ENCODE measurements around the gene C10orf95. TPM values are rescaled to one million over a fixed set of nuclear protein-coding genes. Genes with fewer than 3 reads are reported as not detected.
"Not testable (repeated sequence)": the region's sequence is repeated elsewhere in the genome, so short reads cannot be mapped to it uniquely, and the experiment has no call there.

C10orf95 gene
- total RNA-seq, 2 experiments from 2014 or later: 0.20 to 0.36 TPM

DNA sequence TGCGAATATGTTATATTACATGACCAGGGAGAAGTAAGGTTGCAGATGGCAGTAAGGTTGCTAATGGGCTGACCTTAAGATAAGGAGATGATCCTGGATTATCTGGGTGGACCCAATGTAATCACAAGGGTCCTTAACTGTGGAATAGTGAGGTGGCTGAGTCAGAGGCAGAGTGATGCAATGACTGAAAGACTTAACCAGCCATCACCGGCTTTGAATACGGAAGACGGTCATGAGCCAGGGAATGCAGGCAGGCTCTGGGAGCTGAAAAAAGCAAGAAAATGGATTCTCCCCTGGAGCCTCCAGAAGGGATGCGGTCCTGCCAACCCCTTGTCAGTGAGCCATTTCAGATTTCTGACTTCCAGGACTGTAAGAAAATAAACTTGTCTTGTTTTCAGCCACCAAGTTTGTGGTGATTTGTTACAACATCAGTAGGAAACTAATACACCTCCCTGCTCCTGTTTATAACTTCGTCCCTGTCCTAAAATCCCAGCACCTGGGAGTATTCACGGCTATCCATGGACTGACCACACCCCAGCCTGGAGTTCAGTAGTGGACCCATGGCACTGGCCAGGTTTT lies 4.6 kb upstream of the C10orf95 start:
- Mint-ChIP-seq H3K9me3 (no peaks in the 10 kb centered on the region), H3K4me3 (no peak overlapping the region), H3K27ac (peak overlapping the region; percentile 75), H3K36me3 (ENCODE audit: low read depth) (peaks cover 37% of the 10 kb centered on the region), H3K4me1 (ENCODE audit: low read depth) (peaks cover 23% of the 10 kb centered on the region), H3K27me3 (no peaks in the 10 kb centered on the region)
- DNase-seq (no peak), ATAC-seq (no peak)
- POLR2A ChIA-PET: interaction anchor here (0.6 to 1.3 kb wide), 2 partner anchors 9 to 23 kb away, joined by 3 to 4 read pairs; no protein-coding TSS in a partner anchor
- intact Hi-C loops (cut with micrococcal nuclease): no loop called here
- CTCF ChIA-PET: interaction anchor here (0.6 to 0.9 kb wide), 3 partner anchors 9 to 742 kb away, joined by 3 to 6 read pairs (median 3); no protein-coding TSS in a partner anchor
- TF ChIP-seq, protein P1, sequence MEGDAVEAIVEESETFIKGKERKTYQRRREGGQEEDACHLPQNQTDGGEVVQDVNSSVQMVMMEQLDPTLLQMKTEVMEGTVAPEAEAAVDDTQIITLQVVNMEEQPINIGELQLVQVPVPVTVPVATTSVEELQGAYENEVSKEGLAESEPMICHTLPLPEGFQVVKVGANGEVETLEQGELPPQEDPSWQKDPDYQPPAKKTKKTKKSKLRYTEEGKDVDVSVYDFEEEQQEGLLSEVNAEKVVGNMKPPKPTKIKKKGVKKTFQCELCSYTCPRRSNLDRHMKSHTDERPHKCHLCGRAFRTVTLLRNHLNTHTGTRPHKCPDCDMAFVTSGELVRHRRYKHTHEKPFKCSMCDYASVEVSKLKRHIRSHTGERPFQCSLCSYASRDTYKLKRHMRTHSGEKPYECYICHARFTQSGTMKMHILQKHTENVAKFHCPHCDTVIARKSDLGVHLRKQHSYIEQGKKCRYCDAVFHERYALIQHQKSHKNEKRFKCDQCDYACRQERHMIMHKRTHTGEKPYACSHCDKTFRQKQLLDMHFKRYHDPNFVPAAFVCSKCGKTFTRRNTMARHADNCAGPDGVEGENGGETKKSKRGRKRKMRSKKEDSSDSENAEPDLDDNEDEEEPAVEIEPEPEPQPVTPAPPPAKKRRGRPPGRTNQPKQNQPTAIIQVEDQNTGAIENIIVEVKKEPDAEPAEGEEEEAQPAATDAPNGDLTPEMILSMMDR (IDR thresholded peaks at IDR 0.05): no peak

DNA sequence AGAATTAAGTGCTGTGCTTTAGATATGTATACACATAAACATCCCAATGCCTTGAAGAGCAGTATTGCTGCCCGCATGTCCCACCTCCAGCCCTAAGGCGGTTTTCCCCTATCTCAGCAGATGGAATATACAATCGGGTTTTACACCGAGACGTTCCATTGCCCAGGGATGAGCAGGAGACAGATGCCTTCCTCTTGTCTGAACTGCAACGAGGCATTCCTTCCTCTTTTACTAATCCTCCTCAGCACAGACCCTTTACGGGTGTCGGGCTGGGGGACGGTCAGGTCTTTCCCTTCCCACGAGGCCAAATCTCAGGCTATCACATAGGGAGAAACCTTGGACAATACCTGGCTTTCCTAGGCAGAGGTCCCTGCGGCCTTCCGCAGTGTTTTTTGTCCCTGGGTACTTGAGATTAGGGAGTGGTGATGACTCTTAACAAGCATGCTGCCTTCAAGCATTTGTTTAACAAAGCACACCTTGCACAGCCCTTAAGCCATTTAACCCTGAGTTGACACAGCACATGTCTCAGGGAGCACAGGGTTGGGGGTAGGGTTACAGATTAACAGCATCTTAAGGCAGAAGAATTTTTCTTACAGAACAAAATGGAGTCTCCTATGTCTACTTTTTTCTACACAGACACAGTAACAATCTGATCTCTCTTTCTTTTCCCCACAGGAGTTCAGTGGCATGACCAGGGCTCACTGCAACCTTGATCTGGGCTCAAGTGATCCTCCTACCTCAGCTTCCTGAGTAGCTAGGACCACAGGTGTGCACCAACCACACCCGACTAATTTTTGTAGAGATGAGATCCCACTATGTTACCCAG lies 3.5 kb upstream of the C10orf95 start:
- POLR2A ChIA-PET; H3K27me3 Mint-ChIP-seq; intact Hi-C loops (cut with micrococcal nuclease); CTCF ChIA-PET; DNase-seq; H3K4me3 Mint-ChIP-seq; H3K9me3 Mint-ChIP-seq; ATAC-seq: not testable (repeated sequence)
- H3K4me1 Mint-ChIP-seq (ENCODE audit: low read depth): peaks cover 18% of the 10 kb centered on the region
- H3K27ac Mint-ChIP-seq: peak overlapping the region; percentile 80
- peaks cover 37% of the 10 kb centered on the region for H3K36me3 Mint-ChIP-seq (ENCODE audit: low read depth)

DNA sequence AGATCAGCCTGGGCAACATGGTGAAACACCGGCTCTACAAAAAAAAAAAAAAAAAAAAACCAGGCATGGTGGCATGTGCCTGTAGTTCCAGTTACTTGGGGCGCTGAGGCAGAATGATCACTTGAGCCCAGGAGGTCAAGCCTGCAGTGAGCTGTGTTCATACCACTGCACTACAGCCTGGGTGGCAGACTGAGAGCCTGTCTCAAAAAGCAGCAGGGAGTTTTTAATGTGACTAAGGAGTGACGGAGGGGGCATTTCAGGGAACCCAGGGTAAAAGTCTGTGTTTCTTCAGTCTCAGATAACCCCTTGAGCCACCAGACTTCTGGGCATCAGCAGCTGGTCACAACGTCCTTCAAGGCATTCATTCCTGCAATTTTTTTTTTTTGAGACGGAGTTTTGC lies 2.2 kb upstream of the C10orf95 start:
- Mint-ChIP-seq H3K27ac (peak overlapping the region; percentile 87), H3K4me3 (no peak overlapping the region)
- intact Hi-C loops (cut with micrococcal nuclease): no loop called here

DNA sequence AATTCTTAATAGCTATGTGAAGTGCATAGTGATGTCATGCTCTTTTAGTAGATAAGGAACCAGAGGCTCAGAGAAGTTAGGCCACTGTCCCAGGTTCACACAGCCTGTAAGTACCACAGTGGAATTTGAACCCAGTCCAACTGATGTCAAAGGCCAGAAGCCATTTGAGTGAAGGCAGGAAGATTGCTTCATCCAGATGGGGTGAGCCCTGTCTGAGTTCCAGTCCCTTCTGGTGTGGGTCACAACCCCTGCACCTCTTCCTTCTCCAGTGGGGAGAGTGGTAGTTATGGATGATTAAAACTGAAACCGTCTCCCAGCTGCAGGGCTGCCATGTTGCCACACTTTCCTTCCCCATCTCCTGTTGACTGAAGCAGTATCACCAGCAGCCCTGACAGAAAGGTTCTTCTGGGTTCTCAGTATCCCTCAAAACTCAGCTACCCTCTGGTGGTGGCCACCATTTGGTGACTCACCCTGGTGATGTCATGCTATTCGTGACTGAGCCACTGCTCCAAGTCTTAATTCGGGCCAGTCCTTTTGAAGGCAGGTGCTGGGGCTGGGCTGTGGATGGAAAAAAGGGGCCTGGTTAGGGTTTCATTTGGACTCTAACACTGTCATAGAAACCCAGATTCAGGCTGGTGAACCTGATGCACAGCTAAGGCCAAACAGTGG lies 1.5 kb upstream of the C10orf95 start:
- Mint-ChIP-seq H3K27ac (peak overlapping the region; percentile 87), H3K27me3 (no peaks in the 10 kb centered on the region), H3K4me1 (ENCODE audit: low read depth) (peaks cover 26% of the 10 kb centered on the region), H3K9me3 (no peaks in the 10 kb centered on the region), H3K4me3 (peak overlapping the region; percentile 87), H3K36me3 (ENCODE audit: low read depth) (peaks cover 37% of the 10 kb centered on the region)
- TF ChIP-seq, protein P1 (IDR thresholded peaks at IDR 0.05): no peak
- DNase-seq (peak; percentile 90), ATAC-seq (peak; percentile 61)
- ChIA-PET POLR2A (interaction anchor here (0.6 to 6.4 kb wide), 9 partner anchors 9 to 58 kb away, joined by 3 to 102 read pairs (median 7); partner anchors contain the start of genes CUEDC2, FBXL15 and NFKB2), CTCF (interaction anchor here (0.6 to 5.0 kb wide), 8 partner anchors 9 to 222 kb away, joined by 3 to 34 read pairs (median 24); partner anchors contain the start of genes CUEDC2 and FBXL15)
- intact Hi-C loops (cut with micrococcal nuclease): no loop called here

More for the DNA sequence above, 2.2 kb upstream of the C10orf95 start:
- H3K9me3 Mint-ChIP-seq: no peaks in the 10 kb centered on the region
- TF ChIP-seq, protein P1 (IDR thresholded peaks at IDR 0.05): no peak
- H3K4me1 Mint-ChIP-seq (ENCODE audit: low read depth): peaks cover 26% of the 10 kb centered on the region
- DNase-seq: no peak
- no peaks in the 10 kb centered on the region for H3K27me3 Mint-ChIP-seq
- no peak for ATAC-seq
- ChIA-PET CTCF (interaction anchor here (0.6 to 4.9 kb wide), 7 partner anchors 8 to 223 kb away, joined by 3 to 32 read pairs (median 3); no protein-coding TSS in a partner anchor), POLR2A (interaction anchor here (0.6 to 6.4 kb wide), 7 partner anchors 8 to 59 kb away, joined by 3 to 102 read pairs (median 49); partner anchors contain the start of genes CUEDC2, FBXL15 and NFKB2)
- peaks cover 37% of the 10 kb centered on the region for H3K36me3 Mint-ChIP-seq (ENCODE audit: low read depth)

Data from activated CD8-positive, alpha-beta T cell treated with anti-CD3 and anti-CD28 coated beads for 36 hours (primary cell).